Cardiac muscle cell (in vitro differentiated cells and primary cell): ENCODE measurements around the gene CAMK2B. TPM values are rescaled to one million over a fixed set of nuclear protein-coding genes. Genes with fewer than 3 reads are reported as not detected.

Source experiments
- DNase-seq, 2 donors: peaks; one replicate each; pipeline versions ENCODE4 v3.0.0 to v3.0.0-alpha.2; 2010 to 2017; ENCODE audit warnings: low read depth in 1 of 2, low spot score in 1 of 2
- H3K27ac ChIP-seq: fragments of 200-600 bp; sonication (generic); 2 replicates; pipeline ENCODE4 v1.5.1; 2016
- H3K27me3 ChIP-seq: fragments of 200-600 bp; sonication (generic); 2 replicates; pipeline ENCODE4 v1.6.0; 2016; ENCODE audit warnings: control low read depth
- H3K36me3 ChIP-seq: fragments of 200-600 bp; sonication (generic); 2 replicates; pipeline ENCODE4 v1.5.1; 2016; ENCODE audit warnings: control low read depth
- H3K4me1 ChIP-seq: fragments of 200-600 bp; sonication (generic); 2 replicates; pipeline ENCODE4 v1.8.1; 2017; ENCODE audit warnings: low read depth, mild to moderate bottlenecking, mixed run types
- H3K4me3 ChIP-seq: fragments of 200-600 bp; sonication (generic); 2 replicates; pipeline ENCODE4 v1.5.1; 2016; ENCODE audit warnings: mild to moderate bottlenecking
- H3K9me3 ChIP-seq: fragments of 200-600 bp; sonication (generic); 2 replicates; pipeline ENCODE4 v1.5.1; 2017; ENCODE audit warnings: low read depth, mild to moderate bottlenecking, control low read depth
- polyA plus RNA-seq: library from polyadenylated mRNA; unstranded; fragments of >200 nt; fragmentation: Nextera tagmentation; extraction: Ambion mirVana; gene quantifications from 2 replicates; pipeline ENCODE4 v1.2.1, GENCODE V29; 2016
- total RNA-seq: library from RNA; depleted of rRNA; stranded (reverse); fragments of >200 nt; gene quantifications from 2 replicates; pipeline ENCODE4 v1.2.3, GENCODE V29; 2016
- TF ChIP-seq, protein P1 (sequence below): IDR thresholded peaks from 2 replicates; pipeline ENCODE4 v1.5.1; 2012; ENCODE audit warnings: low read depth, mild to moderate bottlenecking, low read length

The CAMK2B gene
- total and polyA plus RNA-seq, 2 experiments from 2014 or later = 7.7 to 17.7 TPM

DNA sequence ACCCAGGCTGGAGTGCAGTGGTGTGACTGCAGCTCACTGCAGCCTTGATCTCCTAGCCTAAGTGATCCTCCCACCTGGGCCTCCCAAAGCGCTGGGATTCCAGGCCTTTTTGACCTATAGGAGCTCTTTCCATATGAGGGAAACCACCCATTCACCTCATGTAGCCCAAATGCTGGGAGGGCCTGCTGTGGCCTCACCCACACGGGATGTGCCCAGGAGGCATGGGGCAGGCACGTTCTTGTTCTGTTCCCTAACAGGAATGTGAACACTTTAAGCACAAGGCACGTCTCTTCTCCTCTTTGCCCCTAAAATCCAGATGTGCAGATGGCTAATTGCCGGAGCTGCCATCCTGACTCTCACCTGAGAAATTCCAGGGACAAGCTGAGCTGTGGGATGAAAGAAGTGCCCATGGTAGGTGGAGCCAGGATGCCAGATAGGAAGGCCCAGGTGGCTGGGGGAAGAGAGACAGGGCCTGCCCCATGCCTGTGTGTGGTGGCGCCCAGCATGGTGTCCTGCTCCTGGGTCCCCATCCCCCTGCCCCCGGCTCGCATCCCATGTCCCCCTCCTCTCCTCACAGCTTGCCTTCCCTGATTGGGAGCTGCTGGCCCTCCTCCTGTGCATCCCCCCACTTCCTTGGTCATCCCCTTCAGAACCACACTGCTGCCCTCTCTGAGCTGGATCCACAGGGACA is 17.3 kb downstream of the CAMK2B start:
- no peak for DNase-seq
- no peaks in the 10 kb centered on the region for H3K9me3 ChIP-seq
- H3K27ac ChIP-seq = no peak overlapping the region
- TF ChIP-seq, protein P1, sequence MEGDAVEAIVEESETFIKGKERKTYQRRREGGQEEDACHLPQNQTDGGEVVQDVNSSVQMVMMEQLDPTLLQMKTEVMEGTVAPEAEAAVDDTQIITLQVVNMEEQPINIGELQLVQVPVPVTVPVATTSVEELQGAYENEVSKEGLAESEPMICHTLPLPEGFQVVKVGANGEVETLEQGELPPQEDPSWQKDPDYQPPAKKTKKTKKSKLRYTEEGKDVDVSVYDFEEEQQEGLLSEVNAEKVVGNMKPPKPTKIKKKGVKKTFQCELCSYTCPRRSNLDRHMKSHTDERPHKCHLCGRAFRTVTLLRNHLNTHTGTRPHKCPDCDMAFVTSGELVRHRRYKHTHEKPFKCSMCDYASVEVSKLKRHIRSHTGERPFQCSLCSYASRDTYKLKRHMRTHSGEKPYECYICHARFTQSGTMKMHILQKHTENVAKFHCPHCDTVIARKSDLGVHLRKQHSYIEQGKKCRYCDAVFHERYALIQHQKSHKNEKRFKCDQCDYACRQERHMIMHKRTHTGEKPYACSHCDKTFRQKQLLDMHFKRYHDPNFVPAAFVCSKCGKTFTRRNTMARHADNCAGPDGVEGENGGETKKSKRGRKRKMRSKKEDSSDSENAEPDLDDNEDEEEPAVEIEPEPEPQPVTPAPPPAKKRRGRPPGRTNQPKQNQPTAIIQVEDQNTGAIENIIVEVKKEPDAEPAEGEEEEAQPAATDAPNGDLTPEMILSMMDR = no peak
- no peaks in the 10 kb centered on the region for H3K36me3 ChIP-seq
- H3K4me1 ChIP-seq = no peaks in the 10 kb centered on the region
- H3K27me3 ChIP-seq = peaks cover 14% of the 10 kb centered on the region
- H3K4me3 ChIP-seq = no peak overlapping the region

DNA sequence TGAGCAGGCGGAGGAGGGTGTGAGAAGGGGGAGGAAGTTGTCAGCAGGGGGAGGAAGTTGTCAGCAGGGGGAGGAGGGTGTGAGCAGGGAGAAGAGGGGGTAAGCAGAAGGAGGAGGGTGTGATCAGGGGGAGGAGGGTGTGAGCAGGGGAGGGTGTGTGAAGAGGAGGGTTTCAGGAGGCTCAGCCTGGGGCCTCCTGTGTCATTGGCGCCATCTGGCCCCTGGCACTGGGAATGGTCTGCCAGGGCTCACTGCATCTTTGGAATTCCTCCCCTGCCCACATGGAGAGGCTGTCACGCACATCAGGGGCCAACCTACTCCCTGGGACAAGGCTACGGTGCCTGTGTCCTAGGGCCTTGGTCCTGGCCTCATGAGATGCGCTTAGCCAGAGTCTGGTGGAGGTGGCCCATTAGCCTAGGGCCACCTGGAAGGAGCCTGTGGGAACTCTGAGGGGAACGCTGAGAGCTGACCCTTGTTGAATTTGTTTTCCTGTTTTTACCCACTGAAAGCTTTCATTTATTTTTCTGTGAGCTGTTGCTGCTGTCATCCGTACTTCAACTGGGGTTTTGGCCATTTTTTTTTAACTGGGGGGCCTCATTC is 18.0 kb downstream of the CAMK2B start:
- DNase-seq = peak; percentile 47 to 76
- Histone ChIP-seq H3K27ac (no peak overlapping the region), H3K27me3 (peaks cover 14% of the 10 kb centered on the region), H3K4me1 (no peaks in the 10 kb centered on the region), H3K4me3 (no peak overlapping the region), H3K9me3 (no peaks in the 10 kb centered on the region), H3K36me3 (no peaks in the 10 kb centered on the region)
- TF ChIP-seq, protein P1 = peak; percentile 56

DNA sequence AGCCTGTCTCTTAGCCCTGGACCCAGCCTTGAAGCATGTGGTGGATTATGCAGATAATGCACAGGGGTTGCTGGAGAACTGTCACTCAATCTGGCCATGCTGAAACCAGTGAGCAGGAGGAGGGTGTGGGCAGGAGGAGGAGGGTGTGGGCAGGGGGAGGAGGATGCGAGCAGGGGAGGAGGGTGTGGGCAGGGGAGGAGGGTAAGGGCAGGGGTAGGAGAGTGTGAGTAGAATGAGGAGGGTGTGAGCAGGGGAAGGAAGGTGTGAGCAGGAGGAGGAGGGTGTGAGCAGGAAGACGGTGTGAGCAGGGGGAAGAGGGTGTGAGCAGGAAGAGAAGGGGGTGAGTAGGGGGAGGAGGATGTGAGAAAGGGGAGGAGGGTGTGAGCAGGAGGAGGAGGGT is 18.8 kb downstream of the CAMK2B start:
- Histone ChIP-seq H3K36me3 (no peaks in the 10 kb centered on the region), H3K4me1 (no peaks in the 10 kb centered on the region), H3K27ac (no peak overlapping the region), H3K27me3 (peaks cover 14% of the 10 kb centered on the region), H3K4me3 (no peak overlapping the region), H3K9me3 (no peaks in the 10 kb centered on the region)
- TF ChIP-seq, protein P1 = no peak
- no peak for DNase-seq

DNA sequence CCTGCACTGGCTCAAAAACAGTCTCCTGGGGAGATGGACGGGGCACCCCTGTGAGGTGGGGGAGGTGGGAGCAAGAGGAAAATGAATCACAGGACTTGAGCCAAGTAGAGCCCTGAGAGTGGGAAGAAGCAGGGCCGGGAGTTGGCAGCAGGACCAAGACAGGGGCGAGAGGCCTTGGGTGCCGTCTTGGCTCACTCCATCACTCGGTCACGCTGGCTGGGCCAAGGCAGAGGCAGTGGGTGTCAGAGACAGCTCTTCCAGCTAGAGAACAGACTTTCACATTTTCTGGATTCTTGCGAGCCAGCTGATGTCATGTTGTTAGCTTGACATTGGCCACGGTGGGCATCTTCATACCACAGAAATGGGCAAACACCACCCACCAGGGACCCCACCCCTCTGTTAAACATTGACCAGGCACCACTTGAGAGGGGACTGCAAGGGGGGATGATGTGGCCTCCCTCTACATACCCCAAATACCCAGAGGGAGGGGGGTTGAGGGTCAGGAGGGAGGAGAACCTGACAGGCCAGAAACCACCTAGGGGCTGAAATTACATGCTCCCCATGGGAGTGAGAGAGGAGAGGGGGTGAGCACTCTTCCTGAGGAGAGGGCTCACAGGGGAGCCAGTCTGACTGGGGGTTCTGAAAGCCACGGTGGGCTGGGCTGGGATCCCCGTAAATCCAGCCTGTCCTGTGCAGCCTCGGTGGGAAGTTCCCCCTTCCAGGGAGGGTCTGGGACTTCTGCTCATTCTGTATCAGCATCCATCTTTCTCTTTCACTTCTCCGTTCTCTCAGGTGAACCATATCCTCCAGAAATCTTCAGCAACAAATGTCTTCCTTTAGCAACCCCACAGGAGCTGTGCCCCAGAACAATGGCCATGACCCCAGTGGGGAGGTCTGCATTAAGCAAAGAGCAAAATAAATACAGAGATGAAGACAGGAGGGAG is 19.6 kb downstream of the CAMK2B start:
- Histone ChIP-seq H3K27me3 (peaks cover 13% of the 10 kb centered on the region), H3K36me3 (no peaks in the 10 kb centered on the region), H3K27ac (no peak overlapping the region), H3K9me3 (no peaks in the 10 kb centered on the region), H3K4me1 (no peaks in the 10 kb centered on the region), H3K4me3 (no peak overlapping the region)
- TF ChIP-seq, protein P1 = no peak
- no peak for DNase-seq

DNA sequence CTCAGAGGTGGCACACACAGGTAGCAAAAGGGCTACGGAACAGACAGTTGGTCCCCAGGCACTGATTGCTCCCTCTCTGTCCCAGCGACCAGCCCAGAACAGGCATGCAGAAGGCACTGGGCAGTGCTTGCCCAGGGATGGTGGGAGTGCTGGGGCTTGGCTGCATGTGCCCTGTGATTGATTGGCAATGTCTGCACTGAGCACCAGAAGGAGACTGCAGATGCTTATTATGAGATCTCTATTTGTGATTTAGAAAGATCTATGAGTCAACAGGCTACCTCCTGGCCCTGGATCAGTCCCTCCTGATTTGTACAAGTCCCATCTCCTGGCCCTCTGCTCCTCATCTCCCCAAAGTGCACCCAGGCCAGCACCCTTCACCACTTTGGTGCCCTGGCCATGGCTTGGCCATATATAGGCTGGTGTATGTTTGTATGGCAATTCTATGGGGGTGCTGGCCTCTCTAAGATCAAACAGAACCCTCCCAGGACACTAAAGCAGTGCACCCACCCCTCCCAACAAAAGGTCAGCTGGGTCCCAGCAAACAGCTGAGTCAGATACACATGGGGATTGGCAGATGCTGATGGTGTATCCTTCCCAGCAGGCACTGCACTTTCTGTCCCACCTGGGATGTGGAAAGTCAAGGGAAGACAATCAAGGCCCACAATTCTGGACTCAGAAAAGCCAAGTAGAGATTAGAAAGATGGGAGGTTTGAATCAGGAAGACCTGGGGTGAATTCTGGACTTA is 30.9 kb downstream of the CAMK2B start:
- Histone ChIP-seq H3K4me3 (no peak overlapping the region), H3K27me3 (peaks cover 13% of the 10 kb centered on the region)
- DNase-seq = no peak

More for the DNA sequence above, 30.9 kb downstream of the CAMK2B start:
- TF ChIP-seq, protein P1 = no peak
- Histone ChIP-seq H3K27ac (no peak overlapping the region), H3K36me3 (no peaks in the 10 kb centered on the region), H3K4me1 (peaks cover 6% of the 10 kb centered on the region), H3K9me3 (no peaks in the 10 kb centered on the region)
